Stimulated activated CD8-positive, alpha-beta memory T cell treated with anti-CD3 and anti-CD28 coated beads, Interleukin-15, amount 100 ng/mL, for 48 hours (primary cell): ENCODE results near the gene SF1.
A peak's percentile ranks its signal among the peaks of the same experiment; 100 is the strongest.

Source experiments
- DNase-seq, 2 donors: peaks; one replicate each; pipeline ENCODE4 v3.0.0-alpha.2; 2020; ENCODE audit warnings: low read depth in 2 of 2

Gene SF1

GRCh38 chr11:64745521-64746328 lies 32.6 kb downstream of the SF1 start:
- peak in 1 of 2 donors; percentile 57 for DNase-seq

- no peak for DNase-seq
Observed at GRCh38 chr11:64745189-64745520, 33.2 kb downstream of the SF1 start.

DNA sequence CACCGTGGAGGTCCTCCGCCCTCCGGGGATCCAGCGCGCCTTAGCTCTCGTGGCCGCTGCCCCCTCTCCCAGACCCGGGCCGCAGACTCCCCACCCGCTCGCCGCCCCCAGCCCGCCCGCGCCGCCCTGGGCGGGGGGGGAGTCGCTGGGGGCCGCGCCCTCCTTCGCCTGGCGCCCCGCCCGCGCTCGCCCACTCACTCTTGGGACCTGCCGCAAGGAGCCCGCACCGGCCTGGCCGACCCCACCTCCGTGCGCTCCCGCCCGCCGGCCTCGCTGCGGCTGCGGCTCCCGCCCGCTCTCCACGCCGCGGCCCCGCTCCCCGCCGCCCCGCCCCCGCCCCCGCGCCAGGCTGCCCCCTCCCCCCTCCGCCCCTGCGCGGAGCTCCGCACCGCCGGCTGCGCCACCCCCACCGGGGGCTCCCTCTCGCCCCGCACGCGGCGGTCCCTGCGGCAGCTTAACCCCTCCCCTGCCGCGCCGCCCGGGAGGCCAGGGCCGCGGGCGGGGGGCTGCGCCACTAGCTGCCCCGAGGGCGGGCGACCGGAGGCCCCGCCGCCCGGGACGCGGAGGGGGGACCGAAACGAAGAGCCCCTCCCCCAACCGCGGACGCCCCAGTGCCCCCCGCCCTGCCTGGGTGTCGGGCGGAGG lies 33.7 kb downstream of the SF1 start:
- no peak for DNase-seq

GRCh38 chr11:64743591-64744543 lies 34.5 kb downstream of the SF1 start, which contains the start of gene RASGRP2:
Gene RASGRP2, minus strand, starts transcription at chr11:64744142. Its CDS starts 1,276 bp downstream, at chr11:64742866.
- DNase-seq = peak; percentile 56 to 66

- DNase-seq = peak; percentile 55 to 60
Observed at GRCh38 chr11:64742889-64743590, 35.3 kb downstream of the SF1 start.

DNA sequence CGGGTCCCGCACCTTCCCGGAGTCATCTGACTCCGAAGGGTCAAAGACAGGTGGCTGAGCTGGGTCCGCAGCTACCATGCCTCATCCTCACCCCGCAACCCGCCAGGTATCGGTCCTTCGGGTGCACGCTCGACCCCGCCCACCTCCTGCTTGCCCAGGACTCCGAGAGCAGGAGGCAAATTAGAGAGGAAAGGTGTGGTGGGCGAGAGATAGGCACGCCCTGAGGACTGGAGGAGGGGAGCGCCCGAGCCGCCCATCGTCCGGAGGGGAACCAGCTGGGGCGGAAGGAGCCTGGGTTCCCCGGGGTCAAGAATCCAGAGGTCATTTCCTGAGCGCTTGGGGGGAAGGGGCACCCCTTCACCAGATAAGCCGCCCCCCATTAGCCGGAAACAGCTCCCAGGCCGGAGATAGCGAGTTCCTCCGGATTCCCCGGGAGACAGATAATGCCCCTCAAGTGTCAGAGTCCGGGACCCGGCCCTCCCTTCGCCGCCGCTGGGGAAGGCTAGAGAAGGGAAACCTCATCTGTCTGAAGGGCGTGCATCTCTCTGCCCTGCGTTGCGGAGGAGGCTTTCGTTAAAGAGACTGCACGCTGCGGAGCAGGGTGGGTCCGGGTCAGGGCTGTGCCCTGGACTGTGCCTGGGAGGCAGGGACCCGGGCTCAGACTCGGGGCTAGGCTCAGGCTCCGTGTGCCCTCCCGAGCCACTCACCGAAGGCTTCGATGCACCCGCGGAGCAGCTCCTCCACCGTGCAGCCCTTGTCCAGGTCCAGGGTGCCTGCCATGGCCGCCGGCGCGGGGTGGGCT lies 36.1 kb downstream of the SF1 start:
- DNase-seq = no peak

DNA sequence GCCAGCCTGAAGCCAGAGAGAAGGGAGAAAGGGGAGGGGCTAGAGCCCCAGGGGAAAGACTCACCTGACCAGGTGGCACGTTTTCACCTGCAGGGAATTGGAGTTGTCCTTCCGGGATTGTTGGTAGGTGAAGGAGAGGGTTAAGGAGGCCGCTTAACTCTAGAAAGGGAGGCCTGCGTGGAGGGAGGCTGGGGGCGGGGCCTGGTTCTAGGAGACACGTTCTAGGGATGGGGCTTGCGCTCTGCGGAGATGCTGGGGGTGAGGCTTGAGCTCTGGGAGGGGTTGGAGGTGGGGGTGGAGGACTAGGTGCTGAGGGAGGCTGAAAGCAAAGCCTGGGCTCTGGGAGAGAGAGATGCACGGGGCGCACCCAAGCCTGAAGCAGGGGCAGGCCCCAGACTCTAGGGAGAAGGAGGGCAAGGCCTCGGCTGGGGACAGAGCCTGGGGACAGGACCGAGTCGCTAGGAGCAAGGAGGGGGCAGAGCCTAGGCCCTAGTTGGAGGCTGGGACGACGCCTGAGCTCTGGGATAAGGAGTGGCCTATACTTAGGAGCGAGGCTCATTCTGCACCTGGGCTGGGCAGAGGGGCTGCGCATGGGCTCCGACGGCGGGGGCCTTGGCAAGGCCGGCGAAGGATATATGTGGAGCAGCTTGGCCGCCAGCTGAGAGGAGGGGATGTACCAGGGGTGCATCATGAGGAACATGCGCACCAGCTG lies 36.8 kb downstream of the SF1 start:
- no peak for DNase-seq

- no peak for DNase-seq
Observed at GRCh38 chr11:64739871-64740270, 38.5 kb downstream of the SF1 start.

DNA sequence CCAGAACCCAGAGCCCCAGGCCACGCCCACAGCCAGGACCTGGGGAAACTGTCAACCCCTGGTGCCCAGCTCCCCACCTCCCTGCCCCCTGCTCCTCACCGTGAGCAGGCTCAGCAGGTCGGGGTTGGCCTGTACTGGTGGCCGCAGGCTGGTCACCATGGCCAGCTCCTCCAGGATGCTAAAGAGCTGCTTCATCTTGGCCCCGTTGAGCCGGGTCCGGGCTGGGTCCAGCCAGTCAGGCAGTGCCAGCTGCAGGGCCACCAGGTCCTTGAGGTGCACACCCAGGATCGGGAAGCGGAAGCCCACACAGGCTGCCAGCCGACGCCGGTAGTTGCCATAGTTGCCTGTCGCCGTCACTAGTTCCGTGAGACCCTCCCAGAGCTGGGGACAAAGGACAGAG lies 41.7 kb downstream of the SF1 start:
- no peak for DNase-seq

GRCh38 chr11:64735725-64736259 lies 42.5 kb downstream of the SF1 start:
- no peak for DNase-seq

GRCh38 chr11:64734811-64735724 lies 43.3 kb downstream of the SF1 start:
- no peak for DNase-seq

GRCh38 chr11:64731601-64732000 lies 46.7 kb downstream of the SF1 start:
- no peak for DNase-seq

- no peak for DNase-seq
Observed at GRCh38 chr11:64729851-64730382, 48.4 kb downstream of the SF1 start.

DNA sequence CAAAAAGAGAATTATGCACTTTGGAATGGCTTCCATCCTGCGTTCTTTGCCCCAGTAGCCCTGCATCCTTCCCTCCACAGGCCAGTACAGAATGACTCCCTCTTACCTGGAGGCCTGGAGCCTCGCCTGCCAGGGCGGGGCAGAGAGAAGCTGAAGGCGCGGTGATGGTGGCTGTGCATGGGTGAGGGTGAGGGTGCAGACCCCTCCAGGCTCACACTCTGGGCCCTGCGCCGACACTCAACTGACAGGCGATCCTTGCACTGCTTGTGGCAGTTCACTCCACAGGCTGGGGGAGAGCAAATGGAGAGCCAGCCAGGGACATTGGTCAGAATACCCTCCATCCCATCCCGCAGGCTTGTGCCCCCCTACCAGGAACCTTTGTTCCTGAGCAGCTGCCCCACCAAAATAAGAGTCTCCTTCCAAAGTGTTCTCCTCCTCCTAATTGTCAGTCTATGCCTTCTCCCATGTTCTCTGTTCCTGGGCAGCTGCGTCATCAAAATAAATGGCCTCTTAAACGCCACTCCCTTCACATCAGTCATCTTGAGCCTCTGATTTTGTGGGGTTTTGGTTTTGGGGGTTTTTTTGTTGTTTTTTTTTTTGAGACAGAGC lies 49.5 kb downstream of the SF1 start:
- no peak for DNase-seq

DNA sequence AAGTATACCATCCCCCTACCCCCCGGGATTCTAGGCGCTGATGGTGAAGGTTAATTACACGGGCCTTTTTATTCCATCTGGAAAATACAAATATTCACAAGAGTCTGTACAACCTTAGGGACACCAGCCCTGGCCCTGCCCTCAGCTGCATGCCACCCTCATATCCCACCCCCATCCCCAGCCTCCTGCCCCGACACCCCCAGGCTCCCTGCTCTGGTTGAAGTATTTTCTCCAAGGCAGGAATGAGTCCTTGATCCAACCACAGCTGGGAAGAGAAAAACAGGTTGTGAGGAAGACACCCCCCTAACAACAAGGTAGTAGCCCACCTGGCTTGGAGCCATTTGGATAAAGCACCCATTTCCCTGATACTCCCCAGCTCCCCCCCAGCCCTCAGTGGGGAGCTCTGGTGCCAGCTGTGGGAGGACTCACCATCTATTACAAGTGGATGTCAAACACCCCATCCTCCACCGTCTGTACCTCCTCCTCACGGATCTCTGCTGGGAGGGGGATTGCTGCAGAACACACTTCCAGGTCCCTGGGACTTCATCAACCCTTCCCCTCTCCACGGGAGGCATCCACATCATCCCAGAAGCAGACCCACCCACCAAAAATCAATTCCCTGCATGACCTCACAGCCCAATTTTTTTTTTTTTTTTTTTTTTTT lies 51.3 kb downstream of the SF1 start:
- no peak for DNase-seq

- no peak for DNase-seq
Observed at GRCh38 chr11:64726211-64726641, 52.1 kb downstream of the SF1 start.

DNA sequence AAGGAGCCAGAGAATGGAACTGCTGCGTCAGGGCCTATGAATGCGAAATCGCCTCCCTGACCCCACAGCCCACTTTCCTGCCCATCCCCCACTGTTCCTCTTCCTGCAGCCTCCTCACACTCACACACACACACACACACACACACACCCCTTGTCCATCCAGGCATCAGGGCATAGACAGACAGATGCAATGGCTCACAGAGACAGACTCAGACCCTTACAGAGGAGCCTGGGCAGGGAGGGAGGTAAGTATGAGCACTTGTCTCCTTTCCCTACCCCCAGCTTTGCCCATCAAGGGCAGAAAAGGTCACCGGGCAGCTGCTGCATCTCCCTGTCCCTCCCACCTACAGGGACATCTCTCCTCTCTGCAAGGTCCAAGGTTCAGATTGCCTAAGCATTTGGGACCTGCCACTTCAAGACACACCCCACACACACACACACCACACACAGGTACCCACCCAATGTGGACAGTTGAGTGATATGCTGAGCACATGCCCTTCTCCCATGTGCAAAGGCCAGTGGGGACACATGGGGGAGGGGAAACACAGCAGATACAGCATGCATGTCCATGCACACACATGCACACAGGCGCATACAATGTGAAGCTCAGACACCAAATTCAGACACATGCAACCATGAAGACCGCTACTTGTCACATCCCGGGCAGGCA lies 53.3 kb downstream of the SF1 start:
- DNase-seq = no peak
